Measurements from ENCODE around the gene CSRP2.

Gene CSRP2

GRCh38 chr12:76878899-76879709 is at the start of gene CSRP2:
Gene CSRP2, minus strand, starts transcription at chr12:76879019. Its CDS starts 12,759 bp downstream, at chr12:76866260.
- peak; percentile 54 for DNase-seq (ENCODE audit: low read depth)

DNA sequence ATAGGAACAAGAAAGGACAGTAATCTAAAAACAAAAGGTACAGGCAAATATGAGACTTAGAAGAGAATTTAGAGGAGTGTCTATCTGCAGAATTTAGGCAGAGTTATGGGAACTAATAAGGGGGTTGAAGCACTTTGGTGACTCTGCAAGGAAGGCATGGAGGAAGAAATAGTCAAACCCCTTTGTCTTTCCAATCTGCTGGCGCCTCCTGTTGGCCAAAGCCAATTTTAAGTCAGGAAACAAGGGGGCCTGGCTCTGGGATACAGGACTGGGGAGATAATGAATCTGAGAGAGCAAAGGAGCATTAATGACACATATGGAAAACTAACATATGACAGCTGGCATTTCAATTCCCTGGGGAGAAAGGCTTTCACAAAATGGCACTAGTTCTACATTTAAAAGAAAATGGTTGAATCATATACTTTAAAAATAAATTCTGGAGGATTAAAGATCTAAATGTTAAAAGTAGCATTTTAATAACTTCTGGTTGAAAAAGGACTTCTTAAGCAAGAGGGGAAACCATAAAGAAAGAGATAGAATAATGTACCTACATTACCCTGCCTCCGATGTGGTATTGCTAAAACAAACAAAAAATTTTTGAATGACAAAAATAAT is 48.5 kb upstream of the CSRP2 start:
- no peak for DNase-seq (ENCODE audit: low read depth)

GRCh38 chr12:76925135-76925534 is 46.3 kb upstream of the CSRP2 start:
- DNase-seq (ENCODE audit: low read depth), result no peak

GRCh38 chr12:76922866-76923265 is 44.0 kb upstream of the CSRP2 start:
- DNase-seq (ENCODE audit: low read depth), result no peak

DNA sequence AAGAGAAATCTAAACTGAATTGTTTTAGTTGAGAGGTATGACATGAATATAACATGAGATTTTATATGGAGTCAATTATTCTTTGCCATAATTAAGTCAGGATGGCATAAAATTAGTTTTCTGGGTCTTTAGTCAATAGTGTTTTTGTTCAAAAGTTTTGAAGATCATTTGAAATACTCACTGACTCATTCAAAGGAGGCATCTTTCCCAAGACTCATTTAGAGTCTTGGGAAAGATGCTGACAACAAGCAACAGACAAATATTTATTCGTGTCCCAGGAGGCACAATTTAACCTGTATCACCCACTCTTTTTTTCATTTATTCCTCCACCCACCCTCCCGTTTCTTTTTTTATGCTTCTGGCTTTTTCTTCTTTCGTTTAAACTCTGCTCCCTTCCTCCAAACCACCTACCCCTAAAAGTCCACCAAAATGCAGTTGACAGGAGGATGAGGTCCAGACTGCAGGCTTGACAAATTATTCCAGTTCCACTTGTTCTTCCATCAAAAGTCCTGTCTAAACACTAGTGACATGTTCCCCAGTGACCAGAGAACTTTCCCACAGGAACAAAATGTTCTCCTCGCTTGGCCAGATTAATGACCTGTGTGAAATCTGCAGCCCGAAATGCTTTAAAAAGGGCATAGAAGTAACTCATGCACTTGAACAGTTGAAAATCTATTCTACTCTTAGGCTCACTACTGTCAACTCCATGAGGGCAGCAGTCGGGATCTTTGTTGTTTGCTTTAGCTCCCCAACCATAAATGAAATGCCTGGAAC is 43.3 kb upstream of the CSRP2 start:
- no peak for DNase-seq (ENCODE audit: low read depth)

DNA sequence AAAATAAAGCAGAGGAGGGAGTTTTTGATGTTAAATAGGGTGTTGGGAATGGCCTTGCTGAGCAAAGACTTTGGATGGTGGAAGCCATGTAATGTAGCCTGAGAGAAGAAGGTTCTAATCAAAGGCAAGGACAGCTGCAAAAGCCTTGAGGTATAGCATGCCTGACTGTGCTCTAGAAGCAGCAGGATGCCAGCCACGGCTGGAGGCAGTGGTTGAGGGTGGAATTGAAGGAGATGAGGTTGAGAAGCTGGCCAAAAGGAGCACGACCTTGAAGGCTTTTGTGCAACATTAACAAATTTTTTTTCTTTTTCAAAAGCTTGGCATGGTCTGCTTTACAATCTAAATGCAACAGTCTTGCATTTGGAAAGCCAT is 42.3 kb upstream of the CSRP2 start:
- DNase-seq (ENCODE audit: low read depth), result no peak

GRCh38 chr12:76920172-76921099 is 41.6 kb upstream of the CSRP2 start:
- DNase-seq (ENCODE audit: low read depth), result no peak

DNA sequence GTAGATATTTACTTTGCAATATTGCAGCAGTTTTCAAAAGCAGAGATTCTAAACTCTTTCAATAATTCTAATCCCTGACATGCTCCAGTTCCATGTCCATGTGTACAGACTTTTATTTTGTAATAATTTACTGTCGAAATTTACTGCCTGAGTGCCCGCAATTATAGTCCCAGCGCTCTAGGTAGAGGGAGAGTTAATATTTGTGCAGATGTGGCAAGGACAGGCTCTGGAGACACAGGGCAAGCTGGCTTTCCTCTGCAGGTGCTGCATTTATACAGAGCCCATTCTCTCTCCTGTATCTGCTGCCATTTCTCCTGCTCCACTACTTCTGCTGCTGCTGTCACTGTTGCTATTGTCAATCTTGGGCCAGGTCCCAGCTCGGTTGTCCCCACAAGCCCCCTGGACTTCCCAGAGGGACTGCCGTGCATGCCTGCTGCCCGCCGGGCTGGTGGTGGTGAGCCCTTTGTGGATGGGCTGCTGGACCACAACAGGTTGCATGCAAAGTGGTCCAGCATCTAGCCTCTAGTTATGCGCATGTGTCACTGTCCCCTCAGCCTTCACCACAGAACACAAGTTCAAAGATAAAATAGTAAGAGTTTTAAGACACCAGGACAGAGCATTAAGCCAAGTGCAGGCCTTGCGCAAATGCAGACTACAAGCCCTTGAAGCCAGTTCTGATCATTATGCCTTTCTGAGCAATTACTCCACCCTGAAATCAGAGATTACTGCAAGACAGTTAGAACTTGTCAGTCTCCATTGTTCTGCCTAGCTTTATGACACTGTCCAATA is 40.8 kb upstream of the CSRP2 start:
- no peak for DNase-seq (ENCODE audit: low read depth)

DNA sequence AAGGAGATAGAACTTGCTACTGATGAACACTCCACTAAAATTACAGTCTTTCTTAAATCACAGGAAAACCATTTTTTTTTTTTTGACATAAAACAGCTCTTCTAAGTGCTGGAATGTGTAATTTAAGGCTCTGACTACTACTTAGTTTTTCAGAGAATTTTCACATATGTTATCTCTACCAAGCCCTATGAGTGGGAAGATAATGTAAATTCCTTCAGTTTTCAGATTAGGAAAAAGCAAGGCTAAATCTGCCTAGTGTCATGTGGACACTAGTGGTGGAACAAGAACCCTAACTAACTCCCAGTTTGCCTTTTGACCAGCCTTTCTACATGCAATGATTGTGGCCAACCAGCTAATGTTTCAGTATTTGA is 37.3 kb upstream of the CSRP2 start:
- no peak for DNase-seq (ENCODE audit: low read depth)

DNA sequence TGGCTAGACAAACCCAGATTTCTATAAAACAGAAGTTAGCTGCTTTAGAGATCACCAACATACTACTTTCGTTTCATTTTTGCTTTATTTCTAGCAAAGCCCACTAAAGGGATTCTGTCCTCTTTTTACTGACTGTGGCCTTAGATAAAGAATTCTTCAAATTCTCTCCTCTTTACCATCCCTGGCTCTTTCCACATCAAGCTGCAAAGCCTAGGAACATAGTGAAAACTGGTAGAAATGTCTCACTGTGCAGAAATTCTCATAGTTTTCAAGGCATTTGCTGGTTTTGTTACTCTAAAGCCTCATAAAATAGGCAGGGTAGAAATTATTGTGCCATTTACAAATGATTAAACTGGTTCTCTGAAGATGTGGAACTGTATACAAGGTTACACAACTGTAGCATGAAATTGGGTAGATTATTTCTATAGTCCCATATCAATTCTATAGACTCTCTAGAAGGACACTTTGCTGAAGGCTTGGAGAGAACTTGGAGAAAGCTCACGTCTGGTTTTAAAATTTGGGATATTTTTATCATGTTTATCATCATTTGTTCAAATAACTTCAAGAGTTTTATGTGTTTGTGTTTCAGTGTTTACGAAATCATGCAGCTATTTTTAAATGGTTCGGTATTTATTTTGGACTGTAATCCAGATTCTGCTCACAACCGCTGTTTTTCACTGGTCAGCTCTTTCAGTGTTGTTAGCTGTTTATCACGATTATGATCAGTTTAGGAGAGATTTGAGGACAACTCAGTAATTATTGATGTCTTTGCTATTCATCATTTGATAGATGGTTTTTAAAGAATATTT is 36.7 kb upstream of the CSRP2 start:
- DNase-seq (ENCODE audit: low read depth), result peak; percentile 76

GRCh38 chr12:76914102-76914859 is 35.5 kb upstream of the CSRP2 start:
- DNase-seq (ENCODE audit: low read depth), result no peak

DNA sequence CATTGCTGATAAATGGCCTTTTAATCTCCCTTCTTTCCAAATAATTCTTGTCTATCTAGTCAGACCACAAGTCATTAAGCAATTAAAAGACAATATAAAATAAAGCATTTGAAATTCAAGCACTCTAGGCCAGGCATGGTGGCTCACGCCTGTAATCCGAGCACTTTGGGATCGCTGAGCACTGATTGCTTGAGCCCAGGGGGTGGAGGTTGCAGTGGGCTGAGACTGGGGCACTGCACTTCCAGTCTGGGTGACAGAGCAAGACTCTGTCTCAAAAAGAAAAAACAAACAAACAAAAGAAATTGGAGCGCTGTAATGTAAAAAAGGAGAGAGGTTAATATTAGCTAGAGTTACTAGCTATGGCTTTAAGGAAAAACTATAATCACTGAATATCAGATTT is 30.5 kb upstream of the CSRP2 start:
- DNase-seq (ENCODE audit: low read depth), result no peak

DNA sequence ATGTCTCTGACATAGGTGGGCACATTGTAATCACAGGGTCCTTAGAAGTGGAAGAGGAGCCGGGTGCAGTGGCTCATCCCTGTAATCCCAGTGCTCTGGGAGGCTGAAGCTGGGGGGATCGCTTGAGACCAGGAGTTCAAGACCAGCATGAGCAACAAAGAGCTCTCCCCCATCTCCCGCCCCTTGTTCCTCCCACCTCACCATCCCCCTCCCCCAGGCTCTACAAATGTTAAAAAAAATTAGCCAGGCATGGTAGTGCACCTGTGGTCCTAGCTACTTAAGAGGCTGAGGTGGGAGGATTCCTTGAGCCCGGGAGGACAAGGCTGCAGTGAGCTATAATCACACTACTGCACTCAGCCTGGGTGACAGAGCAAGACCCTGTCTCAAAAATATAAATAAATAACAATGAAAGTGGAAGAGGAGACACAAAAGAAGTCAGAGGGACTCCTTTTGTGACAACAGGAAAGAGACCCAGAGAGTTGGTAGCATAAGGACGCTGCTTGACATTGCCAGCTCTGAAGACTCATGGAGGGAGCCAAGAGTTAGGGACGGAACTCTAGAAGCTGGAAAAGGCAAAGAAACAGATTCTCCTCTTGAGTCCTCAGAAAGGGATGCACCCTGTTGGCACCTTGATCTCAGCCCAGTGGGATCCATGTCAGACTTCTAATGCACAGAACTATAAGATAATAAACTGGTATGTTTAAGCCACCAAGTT is 29.6 kb upstream of the CSRP2 start:
- DNase-seq (ENCODE audit: low read depth), result no peak

DNA sequence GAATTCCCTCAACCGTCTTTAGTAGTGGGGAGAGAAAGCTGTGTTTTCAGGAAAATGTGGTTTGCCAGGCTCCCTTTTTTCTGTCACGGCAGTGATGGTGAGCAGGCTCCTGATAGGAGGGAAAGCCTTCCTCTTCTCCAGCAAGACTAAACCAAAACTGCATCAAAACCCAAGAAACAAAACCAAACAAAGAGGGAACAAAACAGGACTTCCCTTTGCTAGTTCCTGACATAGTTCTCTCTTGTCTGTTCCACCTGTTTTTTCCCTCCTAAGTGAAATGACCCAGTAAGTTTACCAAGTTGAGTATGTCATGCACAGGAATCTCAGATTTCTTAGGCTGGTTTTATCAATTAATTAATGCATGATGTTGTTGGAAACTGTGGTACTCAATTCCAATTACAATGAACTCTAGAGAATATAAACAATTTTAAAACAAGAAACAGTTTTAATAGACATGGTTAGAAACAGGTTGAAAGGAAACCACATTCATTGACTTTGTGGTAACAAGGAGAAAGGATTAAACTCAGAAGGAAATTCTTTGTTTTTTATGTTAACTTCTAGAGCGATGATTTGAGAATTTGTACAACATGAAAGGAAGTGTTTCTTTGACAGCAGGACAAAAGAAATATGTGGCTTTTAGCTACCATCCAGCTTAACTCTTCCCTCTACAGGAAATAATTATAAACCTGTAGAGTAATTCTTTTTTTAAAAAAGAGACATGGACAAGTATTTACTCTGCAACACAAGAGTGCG is 23.0 kb upstream of the CSRP2 start:
- no peak for DNase-seq (ENCODE audit: low read depth)

GRCh38 chr12:76899522-76899921 is 20.7 kb upstream of the CSRP2 start:
- DNase-seq (ENCODE audit: low read depth), result no peak

GRCh38 chr12:76898442-76898841 is 19.6 kb upstream of the CSRP2 start:
- DNase-seq (ENCODE audit: low read depth), result no peak

DNA sequence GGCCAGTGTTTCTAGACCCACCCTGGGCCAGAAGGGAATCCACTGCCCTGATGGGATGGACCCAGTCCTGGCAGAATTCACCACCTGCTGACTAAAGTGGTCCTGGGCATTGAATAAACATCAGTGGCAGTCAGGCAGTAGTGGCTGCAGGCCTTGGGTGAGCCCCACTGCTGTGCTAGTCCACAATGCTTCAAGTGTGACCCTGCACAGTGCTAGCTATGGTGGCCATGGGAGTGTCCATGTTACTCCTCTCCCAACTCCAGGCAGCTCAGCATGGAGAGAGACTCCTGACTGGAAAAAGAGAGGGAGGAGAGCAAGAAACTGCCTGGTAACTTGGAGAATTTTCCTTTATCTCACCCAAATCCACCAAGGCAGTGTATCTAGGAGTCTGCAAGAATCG is 17.5 kb upstream of the CSRP2 start:
- no peak for DNase-seq (ENCODE audit: low read depth)

DNA sequence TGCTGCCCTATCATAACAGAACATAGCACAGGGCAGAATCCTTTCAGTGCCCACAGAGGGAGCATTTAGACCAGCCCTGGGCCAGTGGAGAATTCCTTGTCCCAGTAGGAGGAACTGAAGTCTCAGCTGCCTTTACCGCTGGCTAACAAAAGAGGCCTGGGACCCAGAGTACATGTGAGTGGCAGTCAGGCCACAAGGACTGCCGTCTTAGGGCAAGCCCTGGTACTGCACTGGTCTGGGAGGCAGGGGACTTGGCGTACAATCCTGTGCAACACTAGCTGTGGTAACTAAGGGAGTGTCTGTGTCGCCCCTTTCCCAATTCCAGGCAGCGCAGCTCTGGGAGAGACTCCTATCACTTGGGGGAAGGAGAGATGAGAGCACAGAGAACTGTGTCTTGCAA is 17.0 kb upstream of the CSRP2 start:
- no peak for DNase-seq (ENCODE audit: low read depth)
